SJSA1 (cell line): ENCODE measurements around the gene ZNF571. TPM values are rescaled to one million over a fixed set of nuclear protein-coding genes. Genes with fewer than 3 reads are reported as not detected.
A peak's percentile ranks its signal among the peaks of the same experiment; 100 is the strongest.

ENCODE experiments used
- DNase-seq, 2 experiments: peaks; one replicate each; pipeline ENCODE4 v3.0.0-alpha.2; 2015 to 2020; ENCODE audit warnings: low spot score in 2 of 2, low read depth in 1 of 2
- H3K27ac ChIP-seq: fragments of 250-450 bp; sonication (Bioruptor Pico); 2 replicates; pipeline ENCODE4 v1.5.1; 2020; ENCODE audit warnings: mild to moderate bottlenecking, moderate library complexity
- H3K27me3 ChIP-seq: fragments of 250-450 bp; sonication (Bioruptor Pico); replicated peaks from 2 replicates; pipeline ENCODE4 v1.5.1; 2020; ENCODE audit warnings: mild to moderate bottlenecking, moderate library complexity
- H3K36me3 ChIP-seq: fragments of 250-450 bp; sonication (Bioruptor Pico); 2 replicates; pipeline ENCODE4 v1.5.1; 2020; ENCODE audit warnings: mild to moderate bottlenecking
- H3K4me1 ChIP-seq: fragments of 250-450 bp; sonication (Bioruptor Pico); replicated peaks from 2 replicates; pipeline ENCODE4 v1.6.1; 2021; ENCODE audit warnings: mild to moderate bottlenecking
- H3K4me3 ChIP-seq: fragments of 250-450 bp; sonication (Bioruptor Pico); 2 replicates; pipeline ENCODE4 v1.5.1; 2020; ENCODE audit warnings: mild to moderate bottlenecking
- H3K9me3 ChIP-seq: fragments of 250-450 bp; sonication (Bioruptor Pico); replicated peaks from 2 replicates; pipeline ENCODE4 v1.5.1; 2020; ENCODE audit warnings: mild to moderate bottlenecking
- total RNA-seq: library from RNA; depleted of rRNA; stranded (reverse); fragments of >200 nt; shearing (Covaris generic); gene quantifications from 2 replicates; pipeline ENCODE4 v1.2.3, GENCODE V29; 2014; rRNA removed

Gene ZNF571
- 0.63 TPM in 1 of 2 replicates, not detected in the other for total RNA-seq

GRCh38 chr19:37594304-37594981, at the start of gene ZNF571, which contains the start of gene ZNF540:
Gene ZNF571, minus strand, starts transcription at chr19:37594792. Its CDS starts 8,116 bp downstream, at chr19:37586676.
Gene ZNF540, plus strand, starts transcription at chr19:37594876. Its CDS starts 3,572 bp downstream, at chr19:37598448.
- no peaks in the 10 kb centered on the region for H3K36me3 ChIP-seq
- no peaks in the 10 kb centered on the region for H3K27me3 ChIP-seq
- no peaks in the 10 kb centered on the region for H3K4me1 ChIP-seq
- peak within 1 kb of the TSS; percentile 44 for H3K4me3 ChIP-seq
- 0 out of 2 replicates have a peak, but pooled peaks cover 12% of the 10 kb centered on the region for H3K9me3 ChIP-seq
- no peak within 1 kb of the TSS for H3K27ac ChIP-seq
- DNase-seq, result peak; percentile 32 to 60

GRCh38 chr19:37635076-37636056, 40.8 kb upstream of the ZNF571 start:
- H3K9me3 ChIP-seq, result peaks cover 12% of the 10 kb centered on the region

GRCh38 chr19:37594982-37595382, 390 bp upstream of the ZNF571 start:
- Histone ChIP-seq H3K27me3 (no peaks in the 10 kb centered on the region), H3K36me3 (no peaks in the 10 kb centered on the region), H3K4me1 (no peaks in the 10 kb centered on the region), H3K27ac (no peak overlapping the region), H3K4me3 (peak overlapping the region; percentile 44), H3K9me3 (0 out of 2 replicates have a peak, but pooled peaks cover 12% of the 10 kb centered on the region)
- peak in 1 of 2 experiments; percentile 21 for DNase-seq

More at GRCh38 chr19:37635076-37636056, 40.8 kb upstream of the ZNF571 start:
- peaks cover 19% of the 10 kb centered on the region for H3K36me3 ChIP-seq
- H3K4me3 ChIP-seq, result no peak overlapping the region
- DNase-seq, result no peak
- no peaks in the 10 kb centered on the region for H3K4me1 ChIP-seq
- no peak overlapping the region for H3K27ac ChIP-seq
- no peaks in the 10 kb centered on the region for H3K27me3 ChIP-seq

- no peak overlapping the region for H3K27ac ChIP-seq
These were observed 642 bp downstream of the ZNF571 start for GRCh38 chr19:37593996-37594303.

GRCh38 chr19:37583340-37583739, 11.3 kb downstream of the ZNF571 start:
- Histone ChIP-seq H3K9me3 (peaks cover 17% of the 10 kb centered on the region), H3K27ac (no peak overlapping the region), H3K36me3 (no peaks in the 10 kb centered on the region), H3K4me1 (no peaks in the 10 kb centered on the region), H3K4me3 (no peak overlapping the region), H3K27me3 (no peaks in the 10 kb centered on the region)
- DNase-seq, result no peak

More at GRCh38 chr19:37593996-37594303, 642 bp downstream of the ZNF571 start:
- Histone ChIP-seq H3K4me3 (peak overlapping the region; percentile 44), H3K27me3 (no peaks in the 10 kb centered on the region), H3K4me1 (no peaks in the 10 kb centered on the region), H3K9me3 (0 out of 2 replicates have a peak, but pooled peaks cover 12% of the 10 kb centered on the region), H3K36me3 (no peaks in the 10 kb centered on the region)
- DNase-seq, result no peak

- Histone ChIP-seq H3K27ac (no peak overlapping the region), H3K27me3 (no peaks in the 10 kb centered on the region), H3K9me3 (peaks cover 27% of the 10 kb centered on the region), H3K36me3 (no peaks in the 10 kb centered on the region), H3K4me1 (no peaks in the 10 kb centered on the region), H3K4me3 (no peak overlapping the region)
- DNase-seq, result no peak
These were observed 22.4 kb downstream of the ZNF571 start for GRCh38 chr19:37572203-37572602.

- H3K27me3 ChIP-seq, result no peaks in the 10 kb centered on the region
- no peaks in the 10 kb centered on the region for H3K4me1 ChIP-seq
- H3K9me3 ChIP-seq, result peaks cover 53% of the 10 kb centered on the region
- DNase-seq, result no peak
- no peak overlapping the region for H3K4me3 ChIP-seq
- H3K27ac ChIP-seq, result no peak overlapping the region
- H3K36me3 ChIP-seq, result no peaks in the 10 kb centered on the region
These were observed 29.3 kb downstream of the ZNF571 start for GRCh38 chr19:37565370-37565669.

GRCh38 chr19:37564624-37565369, 29.8 kb downstream of the ZNF571 start:
- Histone ChIP-seq H3K36me3 (no peaks in the 10 kb centered on the region), H3K27ac (no peak overlapping the region), H3K4me3 (no peak overlapping the region), H3K4me1 (no peaks in the 10 kb centered on the region), H3K27me3 (no peaks in the 10 kb centered on the region), H3K9me3 (peaks cover 52% of the 10 kb centered on the region)
- no peak for DNase-seq

- Histone ChIP-seq H3K4me1 (no peaks in the 10 kb centered on the region), H3K4me3 (no peak overlapping the region), H3K9me3 (peaks cover 49% of the 10 kb centered on the region), H3K27me3 (no peaks in the 10 kb centered on the region), H3K27ac (no peak overlapping the region), H3K36me3 (no peaks in the 10 kb centered on the region)
- no peak for DNase-seq
These were observed 31.1 kb downstream of the ZNF571 start for GRCh38 chr19:37563518-37563917.

GRCh38 chr19:37551129-37551993, 43.2 kb downstream of the ZNF571 start:
- Histone ChIP-seq H3K4me3 (no peak overlapping the region), H3K36me3 (no peaks in the 10 kb centered on the region), H3K27me3 (no peaks in the 10 kb centered on the region), H3K27ac (no peak overlapping the region), H3K4me1 (no peaks in the 10 kb centered on the region), H3K9me3 (peaks cover 35% of the 10 kb centered on the region)
- no peak for DNase-seq

- Histone ChIP-seq H3K4me3 (no peak overlapping the region), H3K27me3 (no peaks in the 10 kb centered on the region), H3K36me3 (no peaks in the 10 kb centered on the region), H3K4me1 (no peaks in the 10 kb centered on the region), H3K9me3 (peaks cover 16% of the 10 kb centered on the region), H3K27ac (no peak overlapping the region)
- DNase-seq, result no peak
These were observed 57.1 kb downstream of the ZNF571 start for GRCh38 chr19:37537391-37537947.

- Histone ChIP-seq H3K9me3 (peaks cover 9% of the 10 kb centered on the region), H3K27ac (no peak overlapping the region), H3K27me3 (no peaks in the 10 kb centered on the region), H3K4me1 (no peaks in the 10 kb centered on the region), H3K36me3 (no peaks in the 10 kb centered on the region), H3K4me3 (no peak overlapping the region)
- DNase-seq, result no peak
These were observed 74.7 kb downstream of the ZNF571 start for GRCh38 chr19:37519890-37520289.
